Endothelial cell of umbilical vein (primary cell): Measurements from ENCODE around the gene MAGI1. TPM values are rescaled to one million over a fixed set of nuclear protein-coding genes. Genes with fewer than 3 reads are reported as not detected.
A peak's percentile ranks its signal among the peaks of the same experiment; 100 is the strongest.

Source experiments
- BruUV-seq: library from RNA; stranded (reverse); fragments of 400-500 nt; replicated peaks from 2 replicates; lab custom pipeline; 2021; lab: Mats Ljungman, UMichigan
- CTCF ChIA-PET: fragments of 300-600, 350-600 bp; sonication (Branson Sonifier 250); formaldehyde crosslinking; loops from one replicate; lab custom pipeline; 2021; ENCODE audit warnings: antibody characterized with exemption, inconsistent platforms; lab: Charles Lee
- POLR2A ChIA-PET: fragments of 300-600, 350-600 bp; sonication (Branson Sonifier 250); formaldehyde crosslinking; loops from one replicate; lab custom pipeline; 2021; ENCODE audit warnings: antibody characterized with exemption, inconsistent platforms; lab: Charles Lee
- DNase-seq: peaks from one replicate; pipeline ENCODE4 v3.0.0-alpha.2; 2011; ENCODE audit warnings: low read depth, low spot score
- FAIRE-seq: peaks from 2 replicates; lab custom pipeline; 2011; peaks lifted over from hg19 to GRCh38; lab: Jason Lieb, UNC
- H2AFZ ChIP-seq: 2 replicates; pipeline ENCODE4 v1.6.0; 2012; ENCODE audit warnings: low read depth, low read length, control low read depth, inconsistent platforms
- H3K27ac ChIP-seq: 2 replicates; pipeline ENCODE4 v1.5.1; 2011; ENCODE audit warnings: low read depth, mild to moderate bottlenecking, control low read depth, low read length, moderate library complexity; ENCODE audit not compliant: insufficient read depth
- H3K27me3 ChIP-seq, 2 experiments: 2 replicates each; pipeline versions ENCODE4 v1.6.0 to v1.6.1; 2011; ENCODE audit warnings: low read length in 2 of 2, mixed read lengths in 1 of 2; ENCODE audit not compliant: control insufficient read depth in 2 of 2, insufficient read depth in 2 of 2
- H3K36me3 ChIP-seq, 2 experiments: 2 replicates in 1 of 2; 3 replicates in 1 of 2; pipeline ENCODE4 v1.5.1; 2011; ENCODE audit warnings: low read length in 2 of 2, mild to moderate bottlenecking in 1 of 2, moderate library complexity in 1 of 2; ENCODE audit not compliant: control insufficient read depth in 2 of 2, insufficient read depth in 2 of 2; ENCODE audit errors: extremely low read depth in 1 of 2
- H3K4me1 ChIP-seq: 3 replicates; pipeline ENCODE4 v1.5.1; 2011; ENCODE audit warnings: mild to moderate bottlenecking, low read length; ENCODE audit not compliant: control insufficient read depth, insufficient read depth; ENCODE audit errors: extremely low read depth
- H3K4me2 ChIP-seq: 2 replicates; pipeline ENCODE4 v1.6.1; 2011; ENCODE audit warnings: low read length, control low read depth, mixed read lengths; ENCODE audit not compliant: insufficient read depth
- H3K4me3 ChIP-seq, 3 experiments: fragments of 200-600 bp in 1 of 3; sonication (generic), shearing (Covaris generic) in 1 of 3; replicated peaks in 1 of 3; 2 replicates each; pipeline ENCODE4 v1.5.1; 2011 to 2016; ENCODE audit warnings: control low read depth in 3 of 3, low read length in 3 of 3, mild to moderate bottlenecking in 2 of 3, inconsistent platforms in 1 of 3, low read depth in 1 of 3, moderate library complexity in 1 of 3; ENCODE audit not compliant: insufficient read depth in 1 of 3
- H3K79me2 ChIP-seq: 2 replicates; pipeline ENCODE4 v1.6.0; 2012; ENCODE audit warnings: low read length, inconsistent platforms; ENCODE audit not compliant: control insufficient read depth, insufficient read depth
- H3K9ac ChIP-seq: replicated peaks from 2 replicates; pipeline ENCODE3; 2011; ENCODE audit warnings: low read length, control low read depth; ENCODE audit not compliant: insufficient read depth; ENCODE audit errors: extremely low read depth
- H3K9me1 ChIP-seq: replicated peaks from 3 replicates; pipeline ENCODE4 v1.6.0; 2011; ENCODE audit warnings: mild to moderate bottlenecking, low read length; ENCODE audit not compliant: control insufficient read depth, insufficient read depth; ENCODE audit errors: extremely low read depth
- H3K9me3 ChIP-seq: replicated peaks from 2 replicates; pipeline ENCODE4 v1.5.1; 2012; ENCODE audit warnings: low read length, inconsistent platforms; ENCODE audit not compliant: control insufficient read depth, insufficient read depth
- H4K20me1 ChIP-seq: replicated peaks from 2 replicates; pipeline ENCODE3; 2011; ENCODE audit warnings: mild to moderate bottlenecking, low read length; ENCODE audit not compliant: control insufficient read depth, insufficient read depth; ENCODE audit errors: extremely low read depth
- EZH2 ChIP-seq: IDR thresholded peaks from 2 replicates; pipeline ENCODE4 v1.6.1; 2012; ENCODE audit warnings: borderline replicate concordance, low read depth, mild to moderate bottlenecking, moderate library complexity, low read length, inconsistent platforms; ENCODE audit not compliant: severe bottlenecking
- FOS ChIP-seq: IDR thresholded peaks from 2 replicates; pipeline ENCODE4 v1.6.1; 2011; ENCODE audit warnings: mild to moderate bottlenecking, low read length, moderate library complexity, borderline replicate concordance; ENCODE audit not compliant: insufficient read depth
- GATA2 ChIP-seq: IDR thresholded peaks from 2 replicates; pipeline ENCODE4 v1.7.0; 2011; ENCODE audit warnings: low read depth, mild to moderate bottlenecking, moderate library complexity, mixed read lengths, low read length; ENCODE audit not compliant: insufficient read length, insufficient read depth
- JUN ChIP-seq: IDR thresholded peaks from 2 replicates; pipeline ENCODE4 v1.6.1; 2011; ENCODE audit warnings: borderline replicate concordance, low read depth; ENCODE audit not compliant: insufficient read length, insufficient read depth
- MAX ChIP-seq: IDR thresholded peaks from 2 replicates; pipeline ENCODE4 v1.6.1; 2011; ENCODE audit not compliant: insufficient read depth, insufficient read length
- MYC ChIP-seq: IDR thresholded peaks from one replicate; pipeline ENCODE4 v1.6.1; 2011; ENCODE audit warnings: mild to moderate bottlenecking, low read depth, low read length
- POLR2A ChIP-seq: IDR thresholded peaks from 2 replicates; pipeline ENCODE4 v1.6.1; 2012; ENCODE audit warnings: low read depth, mild to moderate bottlenecking, control low read depth, low read length
- POLR2AphosphoS5 ChIP-seq: IDR thresholded peaks from 2 replicates; pipeline ENCODE4 v1.6.1; 2012; ENCODE audit warnings: low read depth, mild to moderate bottlenecking, control low read depth, low read length, moderate library complexity; ENCODE audit not compliant: insufficient read depth
- dilution Hi-C: fragments of 300-500 bp; cut with MboI; formaldehyde crosslinking; loops from one replicate; pipeline ENCODE4 v1.15.0; 2019; ENCODE audit warnings: low sequenced_read_pairs; ENCODE audit not compliant: extremely low pct_ligation_motif_present
- intact Hi-C: fragments of 100-400 bp; cut with micrococcal nuclease; formaldehyde crosslinking; loops from one replicate; pipeline ENCODE4 v1.10.0; 2022
- polyA plus RNA-seq, 4 experiments: library from polyadenylated mRNA; depleted of rRNA in 3 of 4; stranded (reverse) in 3 of 4; unstranded in 1 of 4; fragments of >200 nt; gene quantifications; 2 replicates each; pipeline versions ENCODE4 v1.2.1 to v1.2.3, GENCODE V29; 2011 to 2012; ENCODE audit warnings: missing spikeins in 1 of 4
- total RNA-seq: library from RNA; stranded (reverse); gene quantifications from 2 replicates; pipeline ENCODE4 v1.2.3, GENCODE V29; 2021
- TF ChIP-seq, protein P1 (sequence below), 2 donors: IDR thresholded peaks; 1 replicate in 1 of 2; 2 replicates in 1 of 2; pipeline ENCODE4 v1.5.1; 2011; ENCODE audit warnings: low read length in 2 of 2, mild to moderate bottlenecking in 2 of 2, moderate library complexity in 2 of 2, control low read depth in 1 of 2, inconsistent platforms in 1 of 2, low read depth in 1 of 2; ENCODE audit not compliant: insufficient read depth in 1 of 2; ENCODE audit errors: extremely low read depth in 1 of 2

The MAGI1 gene
- total and polyA plus RNA-seq, 2 donors (not counting 3 experiments of a cell fraction or from before 2014, with no cell fraction given) = 10.1 to 47.9 TPM

DNA sequence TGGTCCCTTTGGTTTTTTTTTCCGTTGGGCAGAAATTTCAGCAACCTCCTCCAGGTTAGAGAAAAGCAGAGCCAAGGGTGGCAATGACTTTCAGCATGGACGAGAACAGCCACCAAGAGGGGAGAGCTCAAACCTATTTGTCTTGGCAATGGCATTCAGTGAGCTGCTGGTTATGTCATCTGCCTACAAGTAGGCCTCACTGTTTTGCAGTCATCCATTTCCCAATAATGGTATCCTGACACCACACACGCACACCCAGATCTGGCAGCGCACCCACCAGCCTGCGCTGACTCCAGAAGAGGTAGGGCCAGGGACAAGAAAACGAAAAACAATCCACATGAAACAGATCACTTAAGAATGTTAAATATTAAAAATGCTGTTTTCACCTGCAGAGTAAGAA lies 92.3 kb downstream of the MAGI1 start:
- BruUV-seq = no TSS peak
- H3K4me2 ChIP-seq = no peak overlapping the region
- FAIRE-seq = peak; percentile 68
- peak; percentile 56 for DNase-seq
- peak overlapping the region; percentile 10 for H3K27ac ChIP-seq
- no peaks in the 10 kb centered on the region for H4K20me1 ChIP-seq
- no peak overlapping the region for H3K9ac ChIP-seq
- H3K36me3 ChIP-seq = no peaks in the 10 kb centered on the region
- H3K4me3 ChIP-seq = no peak overlapping the region
- H3K9me3 ChIP-seq = no peaks in the 10 kb centered on the region
- dilution Hi-C loops = no loop called here
- no peaks in the 10 kb centered on the region for H3K27me3 ChIP-seq
- H2AFZ ChIP-seq = peak overlapping the region; percentile 13
- H3K79me2 ChIP-seq = peaks cover 3% of the 10 kb centered on the region
- H3K9me1 ChIP-seq = no peaks in the 10 kb centered on the region
- ChIA-PET CTCF (interaction anchor here (0.8 to 2.2 kb wide), 6 partner anchors 9 to 192 kb away, joined by 3 to 7 read pairs (median 3); no protein-coding TSS in a partner anchor), POLR2A (no interaction called here)
- peaks cover 49% of the 10 kb centered on the region for H3K4me1 ChIP-seq
- intact Hi-C loops = no loop called here
- TF ChIP-seq MAX (no peak), POLR2A (no peak), JUN (no peak), GATA2 (no peak), FOS (no peak), MYC (no peak), EZH2 (no peak), POLR2AphosphoS5 (no peak)
- TF ChIP-seq, protein P1, sequence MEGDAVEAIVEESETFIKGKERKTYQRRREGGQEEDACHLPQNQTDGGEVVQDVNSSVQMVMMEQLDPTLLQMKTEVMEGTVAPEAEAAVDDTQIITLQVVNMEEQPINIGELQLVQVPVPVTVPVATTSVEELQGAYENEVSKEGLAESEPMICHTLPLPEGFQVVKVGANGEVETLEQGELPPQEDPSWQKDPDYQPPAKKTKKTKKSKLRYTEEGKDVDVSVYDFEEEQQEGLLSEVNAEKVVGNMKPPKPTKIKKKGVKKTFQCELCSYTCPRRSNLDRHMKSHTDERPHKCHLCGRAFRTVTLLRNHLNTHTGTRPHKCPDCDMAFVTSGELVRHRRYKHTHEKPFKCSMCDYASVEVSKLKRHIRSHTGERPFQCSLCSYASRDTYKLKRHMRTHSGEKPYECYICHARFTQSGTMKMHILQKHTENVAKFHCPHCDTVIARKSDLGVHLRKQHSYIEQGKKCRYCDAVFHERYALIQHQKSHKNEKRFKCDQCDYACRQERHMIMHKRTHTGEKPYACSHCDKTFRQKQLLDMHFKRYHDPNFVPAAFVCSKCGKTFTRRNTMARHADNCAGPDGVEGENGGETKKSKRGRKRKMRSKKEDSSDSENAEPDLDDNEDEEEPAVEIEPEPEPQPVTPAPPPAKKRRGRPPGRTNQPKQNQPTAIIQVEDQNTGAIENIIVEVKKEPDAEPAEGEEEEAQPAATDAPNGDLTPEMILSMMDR (IDR thresholded peaks at IDR 0.05; ENCODE audit: extremely low read depth in 1 of 2, insufficient read depth in 1 of 2, low read depth in 1 of 2, low read length in 2 of 2) = no peak
